ENCODE results near the gene ARHGAP12.

DNA sequence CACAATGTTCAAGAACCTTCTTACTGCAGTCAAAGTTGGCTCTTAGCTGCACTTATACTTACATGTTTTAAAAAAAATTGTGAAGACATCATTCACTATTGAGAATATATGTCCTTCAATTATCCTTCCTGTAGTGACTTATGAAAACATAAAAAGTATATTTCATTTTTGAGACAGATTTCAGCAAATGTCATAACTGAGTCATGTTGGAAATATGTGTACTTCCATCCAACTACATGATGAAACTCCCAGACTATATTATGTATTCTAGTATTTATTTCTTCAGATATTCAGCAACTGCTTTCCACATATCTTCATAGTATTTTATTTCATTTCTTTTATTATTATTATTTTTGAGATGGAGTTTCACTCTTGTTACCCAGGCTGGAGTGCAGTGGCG lies 160.2 kb downstream of the ARHGAP12 start:
- TF ChIP-seq, protein P1, sequence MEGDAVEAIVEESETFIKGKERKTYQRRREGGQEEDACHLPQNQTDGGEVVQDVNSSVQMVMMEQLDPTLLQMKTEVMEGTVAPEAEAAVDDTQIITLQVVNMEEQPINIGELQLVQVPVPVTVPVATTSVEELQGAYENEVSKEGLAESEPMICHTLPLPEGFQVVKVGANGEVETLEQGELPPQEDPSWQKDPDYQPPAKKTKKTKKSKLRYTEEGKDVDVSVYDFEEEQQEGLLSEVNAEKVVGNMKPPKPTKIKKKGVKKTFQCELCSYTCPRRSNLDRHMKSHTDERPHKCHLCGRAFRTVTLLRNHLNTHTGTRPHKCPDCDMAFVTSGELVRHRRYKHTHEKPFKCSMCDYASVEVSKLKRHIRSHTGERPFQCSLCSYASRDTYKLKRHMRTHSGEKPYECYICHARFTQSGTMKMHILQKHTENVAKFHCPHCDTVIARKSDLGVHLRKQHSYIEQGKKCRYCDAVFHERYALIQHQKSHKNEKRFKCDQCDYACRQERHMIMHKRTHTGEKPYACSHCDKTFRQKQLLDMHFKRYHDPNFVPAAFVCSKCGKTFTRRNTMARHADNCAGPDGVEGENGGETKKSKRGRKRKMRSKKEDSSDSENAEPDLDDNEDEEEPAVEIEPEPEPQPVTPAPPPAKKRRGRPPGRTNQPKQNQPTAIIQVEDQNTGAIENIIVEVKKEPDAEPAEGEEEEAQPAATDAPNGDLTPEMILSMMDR (IDR thresholded peaks at IDR 0.05; ENCODE audit: low read length): no peak
- TF ChIP-seq EZH2 (IDR thresholded peaks at IDR 0.05; ENCODE audit: borderline replicate concordance, low read length): no peak
